LHCN-M2 (cell line): ENCODE measurements around the gene TMEM26. TPM values are rescaled to one million over a fixed set of nuclear protein-coding genes. Genes with fewer than 3 reads are reported as not detected.
"Not testable (repeated sequence)": the region's sequence is repeated elsewhere in the genome, so short reads cannot be mapped to it uniquely, and the experiment has no call there.

Source experiments
- DNase-seq: peaks from one replicate; pipeline ENCODE4 v3.0.0-alpha.2; 2012; ENCODE audit warnings: low read depth
- total RNA-seq: library from RNA; depleted of rRNA; stranded (reverse); fragments of >200 nt; gene quantifications from 2 replicates; pipeline ENCODE4 v1.2.3, GENCODE V29; 2014

Gene TMEM26
- total RNA-seq, 1 experiment from 2014 or later, result 1.8 TPM

- peak; percentile 13 for DNase-seq
Measured at GRCh38 chr10:61400524-61400923, 52.7 kb downstream of the TMEM26 start.

GRCh38 chr10:61399406-61399805, 53.8 kb downstream of the TMEM26 start:
- DNase-seq, result peak; percentile 83

GRCh38 chr10:61398366-61399129, 54.6 kb downstream of the TMEM26 start:
- peak; percentile 11 for DNase-seq

- peak; percentile 81 for DNase-seq
Measured at GRCh38 chr10:61397175-61397986, 55.8 kb downstream of the TMEM26 start.

- DNase-seq, result no peak
Measured at GRCh38 chr10:61391281-61391680, 61.9 kb downstream of the TMEM26 start.

- DNase-seq, result no peak
Measured at GRCh38 chr10:61390851-61391250, 62.3 kb downstream of the TMEM26 start.

GRCh38 chr10:61389887-61390286, 63.3 kb downstream of the TMEM26 start:
- no peak for DNase-seq

GRCh38 chr10:61388986-61389385, 64.2 kb downstream of the TMEM26 start:
- not testable (repeated sequence) for DNase-seq

GRCh38 chr10:61385231-61386001, 67.8 kb downstream of the TMEM26 start:
- no peak for DNase-seq

GRCh38 chr10:61381153-61381552, 72.0 kb downstream of the TMEM26 start:
- DNase-seq, result not testable (repeated sequence)

- no peak for DNase-seq
Measured at GRCh38 chr10:61378865-61379264, 74.3 kb downstream of the TMEM26 start.

- no peak for DNase-seq
Measured at GRCh38 chr10:61376908-61377368, 76.2 kb downstream of the TMEM26 start.

GRCh38 chr10:61376377-61376776, 76.8 kb downstream of the TMEM26 start:
- DNase-seq, result no peak

- DNase-seq, result no peak
Measured at GRCh38 chr10:61366365-61366764, 86.8 kb downstream of the TMEM26 start.

- no peak for DNase-seq
Measured at GRCh38 chr10:61364619-61365018, 88.6 kb downstream of the TMEM26 start.

GRCh38 chr10:61363006-61363405, 90.2 kb downstream of the TMEM26 start:
- no peak for DNase-seq

GRCh38 chr10:61359452-61359851, 93.7 kb downstream of the TMEM26 start:
- peak; percentile 2 for DNase-seq

- DNase-seq, result no peak
Measured at GRCh38 chr10:61357687-61358086, 95.5 kb downstream of the TMEM26 start.
